CD4-positive, alpha-beta T cell treated with Interleukin-1 beta for 1 hour (primary cell): ENCODE results near the gene BMP8B.
"Not testable (repeated sequence)": the region's sequence is repeated elsewhere in the genome, so short reads cannot be mapped to it uniquely, and the experiment has no call there.

Experiments used
- DNase-seq, 2 donors: peaks; one replicate each; pipeline ENCODE4 v3.0.0-alpha.2; 2020 to 2022

BMP8B gene

DNA sequence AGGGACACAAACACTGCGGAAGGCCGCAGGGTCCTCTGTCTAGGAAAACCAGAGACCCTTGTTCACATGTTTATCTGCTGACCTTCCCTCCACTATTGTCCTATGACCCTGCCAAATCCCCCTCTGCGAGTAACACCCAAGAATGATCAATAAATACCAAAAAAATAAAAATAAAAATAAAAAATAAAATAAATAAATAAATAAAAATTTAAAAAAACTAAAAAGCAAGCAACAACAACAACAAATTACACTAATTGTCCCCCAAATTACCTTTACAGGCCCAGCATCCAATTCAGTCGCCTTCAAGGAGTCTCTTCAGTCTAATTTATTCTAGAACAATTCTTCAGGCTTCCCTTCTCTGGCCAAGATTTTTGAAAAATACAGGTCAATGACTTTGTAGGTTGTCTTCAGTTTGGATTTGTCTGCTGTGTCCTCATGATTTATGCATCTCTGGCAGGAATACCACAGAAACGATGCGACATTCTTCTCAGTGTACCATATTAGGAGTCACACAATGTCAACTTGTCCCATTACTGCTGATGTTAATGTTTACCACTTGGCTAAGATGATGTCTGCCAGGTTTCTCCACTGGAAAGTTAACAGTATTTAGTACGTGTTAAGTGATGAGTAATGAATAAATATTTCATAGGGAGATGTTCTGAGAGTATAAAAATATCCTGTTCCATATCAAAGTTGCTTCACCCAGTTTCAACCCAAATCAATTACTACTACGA is 20.3 kb upstream of the BMP8B start:
- no peak for DNase-seq

DNA sequence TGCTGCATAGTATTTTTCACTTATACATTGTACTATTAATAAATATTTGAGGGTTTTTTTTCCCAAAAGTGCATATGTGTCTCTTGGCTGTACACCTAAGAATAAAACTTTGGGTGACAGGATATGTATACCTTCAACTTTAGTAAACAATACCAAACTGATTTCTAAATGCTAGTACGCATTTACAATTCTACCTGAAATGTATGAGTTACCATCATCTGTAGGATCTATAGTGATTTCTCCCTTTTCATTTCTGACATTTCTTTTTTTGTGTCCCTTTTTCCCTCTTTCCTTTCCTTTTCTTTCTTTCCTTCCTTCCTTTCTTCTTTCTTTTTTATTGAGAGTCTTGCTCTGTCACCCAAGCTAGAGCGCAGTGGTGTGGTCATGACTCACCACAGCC is 16.7 kb upstream of the BMP8B start:
- no peak for DNase-seq

DNA sequence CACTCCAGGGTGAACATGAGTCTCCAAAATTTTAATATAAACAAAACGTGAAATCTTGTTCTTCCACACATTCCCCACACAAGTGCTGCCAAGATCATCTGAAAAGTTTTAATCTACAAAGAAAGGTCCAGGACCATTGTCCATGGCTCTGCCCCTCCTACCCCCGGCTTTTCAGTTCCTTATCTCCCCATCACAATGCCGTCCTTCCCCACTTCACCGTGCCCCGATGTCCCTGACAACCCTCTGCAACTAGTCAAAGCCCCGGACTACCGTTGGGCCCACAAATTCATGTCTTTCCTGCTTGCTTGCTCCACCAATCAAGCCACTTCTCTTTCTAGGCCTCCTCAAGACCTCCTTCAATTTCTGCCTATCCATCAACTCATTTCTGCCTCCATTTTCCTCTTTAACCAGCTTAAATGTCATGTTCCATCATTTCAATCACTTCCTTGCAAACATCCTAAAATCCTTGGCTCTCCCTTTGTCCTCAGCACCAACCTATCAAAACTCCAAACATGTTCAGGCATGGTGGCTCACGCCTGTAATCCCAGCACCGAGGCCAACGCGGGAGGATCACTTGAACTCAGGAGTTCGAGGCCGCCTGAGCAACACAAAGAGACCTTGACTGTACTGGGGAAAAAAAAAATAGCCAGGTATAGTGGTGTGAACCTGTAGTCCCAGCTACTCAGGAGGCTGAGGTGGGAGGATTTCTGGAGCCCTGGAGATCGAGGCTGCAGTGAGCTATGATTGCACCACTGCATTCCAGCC is 14.0 kb upstream of the BMP8B start:
- DNase-seq = no peak

DNA sequence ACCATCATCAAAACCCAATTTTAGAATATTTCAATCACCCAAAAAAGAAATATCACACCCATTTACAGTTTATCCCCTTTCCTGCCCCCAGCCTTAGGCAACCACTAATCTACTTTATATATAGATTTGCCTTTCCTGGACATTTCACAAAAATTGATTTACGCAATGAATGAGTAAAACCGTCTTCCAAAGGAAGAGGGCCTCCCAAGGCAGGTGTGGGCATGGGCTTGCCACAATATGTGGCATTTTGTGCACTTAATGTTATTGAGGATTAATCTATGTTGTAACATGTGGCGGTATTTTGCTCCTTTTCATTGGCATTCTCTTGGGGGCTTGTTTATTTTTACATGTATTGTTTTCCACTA is 11.8 kb upstream of the BMP8B start:
- no peak for DNase-seq

DNA sequence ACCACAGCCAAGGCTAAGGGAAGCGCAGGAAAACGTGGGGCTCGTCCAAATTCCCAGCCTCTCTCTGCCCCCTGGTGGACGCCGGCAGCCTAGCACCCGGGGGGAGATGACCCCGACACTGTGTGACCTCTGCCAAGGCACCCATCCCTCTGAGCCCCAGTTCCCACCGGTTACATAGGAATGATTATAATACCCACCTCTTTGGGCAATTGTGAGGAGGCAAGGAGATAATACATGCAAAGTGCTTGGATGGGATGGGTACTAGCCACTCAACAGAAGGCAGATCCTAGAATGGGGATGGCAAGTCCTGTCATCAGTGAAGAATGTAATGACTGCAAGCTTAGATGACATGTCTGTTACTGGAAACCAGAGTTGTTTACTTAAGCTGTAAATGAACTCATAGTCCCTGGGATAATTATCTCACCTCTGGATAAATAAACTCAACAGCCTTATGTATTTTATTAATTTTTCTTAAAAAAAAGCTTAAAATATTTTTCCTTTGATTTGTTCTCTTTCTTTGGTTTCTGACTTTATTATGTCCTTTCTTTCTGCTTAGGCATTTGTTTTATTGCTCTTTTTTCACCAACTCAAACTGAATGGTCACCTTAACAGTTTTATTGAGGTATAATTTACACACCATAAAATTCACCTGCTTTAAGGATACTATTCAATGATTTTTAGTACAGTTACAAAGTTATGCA is 11.3 kb upstream of the BMP8B start:
- DNase-seq = peak; percentile 60 to 72

DNA sequence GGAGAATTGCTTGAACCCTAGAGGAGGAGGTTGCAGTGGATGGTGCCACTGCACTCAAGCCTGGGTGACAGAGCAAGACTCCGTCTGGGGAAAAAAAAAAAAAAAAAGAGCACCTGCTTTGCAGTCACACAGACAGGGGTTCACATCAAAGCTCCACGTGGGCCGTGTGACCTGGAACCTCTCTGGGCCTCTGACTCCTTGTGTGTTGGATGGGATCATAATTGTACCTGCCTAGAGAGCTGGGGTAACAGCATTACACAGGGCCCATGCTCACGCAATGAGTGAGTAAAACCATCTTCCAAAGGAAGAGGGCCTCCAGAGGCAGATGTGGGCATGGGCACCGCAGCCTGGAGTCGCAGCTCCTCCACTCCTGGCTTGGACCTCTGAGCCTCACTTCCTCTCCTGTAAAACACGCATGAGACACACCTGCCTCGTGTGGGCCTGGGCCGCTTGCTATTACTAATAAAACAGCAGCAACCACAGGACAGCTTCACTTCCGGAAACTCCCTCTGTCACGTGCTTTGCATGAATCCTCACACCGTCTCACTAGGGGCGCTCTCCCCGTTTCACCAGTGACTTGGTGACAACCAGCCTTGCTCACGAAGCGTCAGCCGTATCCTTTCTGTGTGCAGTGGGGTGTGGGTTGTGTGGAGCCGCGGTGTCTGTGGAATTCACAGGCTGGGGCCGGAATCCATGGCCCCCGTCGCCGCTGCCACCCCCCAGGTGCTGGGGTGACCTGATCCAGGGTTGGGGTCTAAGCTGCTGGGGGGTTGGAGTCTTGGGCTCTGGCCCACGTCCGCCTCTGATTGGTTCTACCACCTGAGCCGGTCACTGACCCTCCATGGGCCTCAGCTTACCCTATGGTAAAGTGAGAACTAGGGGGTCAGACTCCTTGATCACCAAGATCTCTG is 10.4 kb upstream of the BMP8B start:
- DNase-seq = peak; percentile 92

DNA sequence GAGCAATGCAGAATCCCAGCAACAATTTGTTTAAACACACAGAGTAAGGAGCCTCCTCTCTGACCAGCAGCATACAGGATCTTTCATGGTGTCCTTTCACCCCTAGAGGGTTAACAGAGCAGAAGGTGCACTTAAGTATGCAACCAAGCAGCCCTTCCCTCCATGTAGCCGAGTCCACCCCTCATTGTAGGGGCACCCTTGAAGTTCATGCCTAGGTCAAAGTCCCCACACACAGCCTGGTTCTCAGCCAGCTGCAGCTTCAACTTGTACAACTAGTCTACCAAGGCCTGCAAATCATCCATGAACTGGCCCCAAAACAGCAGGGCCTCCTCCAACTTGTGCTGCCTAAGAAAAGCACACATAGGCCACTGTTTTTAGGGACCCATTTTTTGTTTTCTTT is 7.0 kb upstream of the BMP8B start:
- no peak for DNase-seq

DNA sequence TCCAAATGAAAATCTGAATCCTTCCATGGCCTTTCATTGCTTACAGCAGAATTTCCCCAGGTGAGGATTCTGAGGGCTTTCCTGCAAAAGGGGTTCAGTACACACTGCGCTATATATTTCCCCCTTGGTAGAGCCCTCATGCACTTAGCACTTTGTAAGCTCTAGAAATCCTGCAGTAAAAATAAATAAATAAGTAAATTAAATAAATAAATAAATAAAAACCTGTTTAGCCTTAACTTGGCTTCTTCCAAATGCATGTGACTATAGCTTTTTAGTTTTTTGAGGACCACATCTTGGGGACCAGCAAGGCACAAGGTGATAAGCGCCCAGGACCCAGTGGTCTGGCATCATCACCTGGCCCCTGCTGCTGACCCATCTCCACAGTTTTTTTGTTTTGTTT is 3.2 kb upstream of the BMP8B start:
- DNase-seq = no peak

DNA sequence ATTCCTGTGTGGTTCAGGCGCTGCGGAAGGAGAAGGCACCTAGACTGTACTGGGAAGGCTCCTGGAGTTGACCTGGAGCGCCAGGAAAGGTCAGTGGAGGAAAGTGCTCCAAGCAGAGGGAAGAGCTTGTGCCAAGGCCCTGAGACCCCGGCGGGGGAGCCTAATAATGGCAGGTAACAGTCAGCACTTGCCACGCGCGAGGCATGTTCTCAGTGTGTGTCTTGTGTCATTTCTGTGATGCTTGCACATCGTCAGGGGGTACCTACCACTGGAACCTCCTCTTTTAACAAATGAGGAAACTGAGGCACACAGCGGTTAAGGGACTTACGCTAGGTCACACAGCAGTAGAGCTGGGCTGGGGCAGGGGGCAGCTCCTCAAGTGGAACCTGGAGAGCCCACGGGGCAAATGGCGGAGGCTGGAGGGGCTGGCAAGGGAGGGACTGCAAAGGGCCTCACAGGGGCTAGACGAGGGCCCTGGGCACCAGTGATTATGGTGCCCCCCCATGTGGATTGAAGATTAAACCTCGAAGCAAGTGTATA is 976 bp upstream of the BMP8B start:
- no peak for DNase-seq

DNA sequence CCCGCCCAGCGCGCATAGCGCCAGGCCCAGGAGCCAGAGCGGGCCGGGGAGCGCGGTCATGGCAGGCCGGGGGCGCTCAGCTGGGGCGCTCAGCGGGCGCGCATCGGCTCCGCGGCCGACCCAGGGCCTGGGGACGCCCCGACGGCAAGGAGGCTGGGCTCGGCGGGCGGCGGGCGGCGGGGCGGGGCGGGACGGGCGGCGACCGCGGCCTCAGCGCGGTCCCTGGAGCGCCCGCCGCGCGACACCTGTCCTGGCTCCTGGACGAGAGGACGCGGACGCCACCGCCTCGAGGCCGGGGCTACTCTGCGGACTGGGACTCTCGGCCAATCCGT is 273 bp downstream of the BMP8B start:
- DNase-seq = peak in 1 of 2 donors; percentile 10

DNA sequence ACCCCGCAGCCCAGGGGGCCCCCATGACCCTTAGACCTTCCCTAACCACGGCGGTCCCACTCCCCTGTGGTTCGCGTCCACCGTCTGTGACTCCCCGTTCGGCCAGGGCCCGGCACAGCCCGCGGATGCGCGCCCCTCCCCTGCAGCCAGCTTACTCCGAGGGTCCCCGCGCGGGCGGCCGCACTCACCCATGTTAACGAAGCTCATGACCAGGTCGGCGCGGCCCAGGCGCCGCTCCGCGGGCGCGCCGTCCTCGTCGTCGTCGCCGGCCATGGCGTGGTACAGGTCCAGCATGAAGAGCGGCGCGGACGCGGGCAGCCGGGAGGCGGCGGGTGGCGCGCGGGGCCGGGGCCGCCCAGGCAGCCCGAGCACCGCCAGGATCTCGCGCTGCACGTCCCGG is 701 bp downstream of the BMP8B start:
- DNase-seq = not testable (repeated sequence)

DNA sequence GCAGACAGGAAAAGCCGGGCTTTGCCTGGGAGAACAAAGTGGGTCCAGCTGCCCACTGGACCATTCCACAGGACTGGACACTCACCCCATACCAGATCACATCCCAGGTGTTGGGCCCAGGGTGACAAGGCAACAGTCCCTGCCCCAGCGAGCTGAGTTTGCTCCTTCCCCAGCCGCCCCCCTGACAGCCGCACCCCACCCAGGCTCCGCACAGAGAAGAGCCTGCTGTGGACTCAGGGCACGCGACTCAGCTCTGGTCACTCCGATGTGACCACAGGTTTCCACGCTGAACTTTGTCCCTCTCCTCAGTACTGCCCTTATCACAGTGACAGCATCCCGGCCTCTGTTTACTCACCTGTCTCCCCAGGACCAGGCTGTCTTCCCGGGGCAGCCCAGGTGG is 1.2 kb downstream of the BMP8B start:
- no peak for DNase-seq

DNA sequence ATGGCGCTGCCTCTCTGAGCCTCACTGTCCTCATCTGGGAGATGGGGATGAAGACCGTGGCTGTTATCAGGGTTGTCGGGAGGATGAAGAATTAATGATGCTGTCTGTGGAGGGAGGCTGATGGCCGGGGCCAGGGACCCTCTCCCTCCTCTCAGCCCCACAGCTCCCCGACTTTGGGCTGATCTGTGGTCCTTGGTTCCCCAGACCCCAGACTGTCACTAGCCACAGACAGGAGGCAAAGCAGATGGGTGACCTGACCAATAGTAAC is 1.6 kb downstream of the BMP8B start:
- not testable (repeated sequence) for DNase-seq

DNA sequence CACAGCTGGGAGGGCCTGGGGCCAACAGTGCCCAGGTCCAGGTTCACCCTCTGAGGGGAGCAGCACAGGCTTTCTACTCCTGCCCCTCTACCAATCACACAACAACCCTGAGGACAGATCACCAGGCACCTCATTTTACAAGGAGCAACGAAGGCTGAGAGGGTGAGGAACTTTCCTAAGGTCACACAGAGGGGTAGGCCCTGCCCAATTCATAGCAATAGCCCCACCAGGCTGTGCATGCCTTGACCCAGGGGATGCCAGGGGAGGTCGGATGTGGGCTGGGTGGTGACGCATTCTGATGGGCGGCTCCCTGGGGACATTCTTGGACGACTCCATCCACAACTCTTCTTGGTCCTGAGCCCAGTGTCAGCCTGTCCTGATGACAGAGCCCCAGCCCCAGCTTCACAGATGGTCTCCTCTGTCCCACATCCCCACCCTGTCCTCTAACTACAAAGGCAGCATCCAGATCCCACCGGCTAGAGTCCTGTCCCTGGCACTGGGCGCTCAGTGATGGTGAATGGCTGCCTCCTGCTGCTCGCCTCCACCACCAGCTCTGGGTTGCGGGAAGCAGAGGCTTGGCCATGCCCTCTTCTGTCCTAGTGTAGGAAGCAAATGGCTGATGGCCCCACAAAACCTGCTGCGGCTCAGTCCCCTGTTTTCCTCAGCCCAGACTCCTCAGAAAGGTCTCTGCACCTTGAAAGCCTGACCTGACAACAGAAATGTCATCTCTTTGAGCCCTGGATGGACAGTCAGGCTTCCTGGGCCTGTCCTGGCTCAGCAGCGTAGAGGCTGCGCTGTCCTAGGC is 2.2 kb downstream of the BMP8B start:
- not testable (repeated sequence) for DNase-seq

DNA sequence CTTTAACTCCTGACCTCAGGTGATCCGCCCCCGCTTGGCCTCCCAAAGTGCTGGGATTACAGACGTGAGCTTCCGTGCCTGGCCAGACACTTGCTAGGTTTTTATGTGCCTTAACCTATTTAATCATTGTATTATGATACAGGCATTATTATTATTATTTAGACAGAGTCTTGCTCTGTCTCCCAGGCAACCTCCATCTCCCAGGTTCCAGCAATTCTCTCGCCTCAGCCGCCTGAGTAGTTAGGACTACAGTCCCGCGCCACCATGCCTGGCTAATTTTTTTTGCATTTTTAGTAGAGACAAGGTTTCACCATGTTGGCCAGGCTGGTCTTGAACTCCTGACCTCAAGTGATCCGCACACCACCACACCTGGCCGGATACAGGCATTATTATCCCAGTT is 6.0 kb downstream of the BMP8B start:
- DNase-seq = not testable (repeated sequence)

DNA sequence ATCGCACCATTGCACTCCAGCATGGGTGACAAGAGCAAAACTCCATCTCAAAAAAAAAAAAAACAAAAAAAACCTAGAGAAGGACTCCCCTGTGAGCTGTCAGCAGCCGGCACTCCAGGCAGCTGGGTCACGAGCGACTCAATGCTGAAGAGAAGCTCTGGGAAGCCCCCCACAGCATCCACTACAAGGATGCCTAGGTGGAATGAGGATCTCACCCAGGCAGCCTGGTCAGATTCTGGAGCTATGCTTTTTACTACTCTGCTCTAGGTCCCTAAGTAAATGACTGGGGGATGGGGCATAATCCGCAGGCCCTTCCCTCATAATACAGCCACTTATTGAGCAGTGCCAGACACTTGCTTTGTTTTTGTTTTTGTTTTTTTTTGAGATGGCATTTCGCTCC is 6.6 kb downstream of the BMP8B start:
- DNase-seq = no peak

DNA sequence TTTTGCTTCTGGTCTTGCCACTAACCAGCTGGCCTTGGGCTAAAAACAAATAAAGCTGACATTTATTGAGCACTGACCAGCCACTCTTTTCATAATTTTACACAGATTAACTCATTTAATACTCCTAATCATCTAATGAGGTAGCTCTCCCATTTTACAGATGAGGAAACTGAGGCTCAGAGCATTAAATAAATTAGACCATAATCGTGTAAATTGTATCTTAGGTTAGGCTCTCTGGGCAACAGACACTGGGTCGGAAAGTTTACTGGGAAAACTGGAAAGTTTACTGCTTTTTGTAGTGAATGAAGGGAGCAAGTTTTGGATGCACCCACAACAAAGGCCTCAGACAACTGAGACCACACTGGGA is 7.3 kb downstream of the BMP8B start:
- no peak for DNase-seq

DNA sequence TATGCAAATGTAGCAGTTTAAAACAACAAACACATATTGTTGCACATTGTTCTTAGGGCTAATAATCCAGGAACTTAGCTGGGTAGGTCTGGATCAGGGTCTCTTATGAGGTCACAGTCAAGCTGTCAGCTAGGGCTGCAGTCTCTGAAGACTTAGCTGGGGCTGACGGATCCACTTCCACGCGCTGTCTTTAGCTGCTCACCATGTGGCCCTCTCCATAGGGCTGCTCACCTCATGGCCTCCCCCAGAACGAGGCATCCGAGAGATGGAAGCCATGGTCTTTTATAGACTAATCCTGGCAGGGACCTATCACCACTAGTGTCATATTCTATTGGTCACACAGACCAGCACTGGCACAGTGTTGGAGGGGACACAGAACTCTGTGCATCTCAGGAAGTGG is 8.8 kb downstream of the BMP8B start:
- DNase-seq = no peak

DNA sequence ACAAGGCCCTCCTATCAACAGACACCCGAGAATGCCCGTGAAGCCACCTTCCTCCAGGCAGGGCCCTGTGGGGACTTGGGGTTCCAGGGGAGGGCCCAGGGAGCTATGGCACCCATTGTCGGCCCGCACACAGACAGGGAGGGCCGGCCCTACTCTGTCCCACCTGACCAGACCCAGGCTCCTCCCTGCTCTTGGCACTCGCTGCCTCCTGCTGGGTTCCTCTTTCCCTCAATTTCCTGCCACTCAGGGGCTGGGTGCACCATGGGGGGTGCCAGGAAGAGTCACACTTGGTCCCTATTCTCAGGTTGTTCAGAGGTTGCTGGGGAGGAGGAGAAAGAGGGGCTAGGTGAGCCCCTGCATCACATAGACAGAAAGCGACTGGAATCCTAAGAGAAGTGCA is 9.5 kb downstream of the BMP8B start:
- no peak for DNase-seq

DNA sequence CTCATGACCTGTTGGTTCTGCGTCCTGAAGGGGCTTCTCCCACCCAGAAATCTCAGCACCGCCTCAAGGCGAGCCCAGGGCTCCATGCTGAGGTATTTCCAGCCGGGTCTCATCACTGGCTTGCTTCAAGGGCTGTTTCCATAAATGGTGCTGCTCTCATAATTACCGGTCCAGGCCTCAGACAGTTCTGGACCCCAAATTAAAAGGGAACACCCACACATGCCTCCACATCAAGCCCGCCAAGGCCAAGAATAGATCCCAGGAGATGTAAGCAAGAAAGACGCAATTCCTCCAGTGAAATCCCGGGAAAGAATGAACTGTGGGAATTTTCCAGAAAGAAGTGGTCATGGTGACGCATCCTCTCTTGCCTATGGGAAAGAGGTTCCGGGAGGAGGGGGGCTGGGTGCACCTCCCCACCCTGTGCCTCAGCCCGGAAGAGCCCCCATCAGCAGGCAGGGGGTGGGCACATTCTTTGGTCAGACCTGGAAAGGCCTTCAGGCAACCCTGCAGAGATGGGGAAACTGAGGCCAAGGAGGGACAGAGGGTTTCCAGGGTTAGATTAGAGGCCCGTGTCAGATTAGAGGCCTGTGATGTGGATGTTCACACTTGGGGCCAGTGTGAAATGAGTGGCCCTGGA is 10.1 kb downstream of the BMP8B start:
- DNase-seq = not testable (repeated sequence)

DNA sequence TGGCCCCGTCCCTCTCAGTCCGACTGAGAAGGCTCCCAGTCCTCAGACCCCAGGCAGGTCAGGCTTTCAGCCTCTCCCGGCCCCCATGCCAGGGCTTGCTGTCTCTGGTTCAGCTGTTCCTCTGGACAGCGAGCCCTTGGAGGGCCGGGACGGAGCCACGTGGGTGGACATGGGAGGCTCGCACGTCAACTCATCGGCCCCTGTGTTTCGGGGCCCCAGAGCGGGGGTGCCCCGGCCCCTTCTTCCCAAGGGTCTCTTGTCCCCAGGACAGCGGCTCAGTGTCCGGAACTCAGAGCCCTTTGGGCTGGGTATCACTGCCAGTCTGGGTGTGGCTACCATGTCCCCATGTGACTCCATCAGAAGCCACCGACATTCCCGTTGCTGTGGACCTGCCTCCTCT is 10.8 kb downstream of the BMP8B start:
- DNase-seq = not testable (repeated sequence)

DNA sequence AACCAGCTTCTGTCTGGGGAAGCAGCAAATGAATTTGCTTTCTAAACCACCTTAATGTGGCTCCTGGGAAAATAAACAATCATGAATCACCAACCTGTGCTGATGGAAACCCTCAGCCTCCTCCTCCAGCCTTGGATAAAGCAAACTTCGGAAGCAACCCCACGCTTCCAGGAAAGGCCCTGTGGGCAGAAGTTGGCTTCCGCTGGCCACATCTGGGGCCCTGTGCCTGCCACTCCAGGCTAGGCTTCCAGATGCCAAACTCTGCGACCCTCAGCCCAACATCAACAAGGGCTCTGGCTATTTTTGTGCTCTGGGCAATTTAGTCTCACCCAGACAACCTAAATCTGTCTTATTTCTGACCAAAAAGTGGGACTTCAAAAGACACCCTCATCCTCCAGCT is 11.4 kb downstream of the BMP8B start:
- no peak for DNase-seq
